Right lung (tissue), 5 donors: ENCODE data around the gene KRTAP10-1. TPM values are rescaled to one million over a fixed set of nuclear protein-coding genes. Genes with fewer than 3 reads are reported as not detected.

ENCODE experiments used
- DNase-seq, 2 donors: peaks; one replicate each; pipeline ENCODE4 v3.0.0-alpha.2; 2013
- polyA plus RNA-seq, 5 donors: library from polyadenylated mRNA; unstranded; fragments of 120-200 nt; gene quantifications; one replicate each; pipeline versions ENCODE4 v1.2.1 to v1.2.3, GENCODE V29; 2013; ENCODE audit warnings: inconsistent platforms in 1 of 5, low replicate concordance in 1 of 5; ENCODE audit not compliant: insufficient read length in 5 of 5, insufficient read depth in 1 of 5

Gene KRTAP10-1
- polyA plus RNA-seq, 5 donors: not detected

GRCh38 chr21:44529011-44529421 is 11.0 kb downstream of the KRTAP10-1 start:
- DNase-seq: no peak

GRCh38 chr21:44528634-44528995 is 11.4 kb downstream of the KRTAP10-1 start:
- no peak for DNase-seq

- DNase-seq: no peak
These were observed 11.9 kb downstream of the KRTAP10-1 start for GRCh38 chr21:44527983-44528633.

- no peak for DNase-seq
These were observed 12.6 kb downstream of the KRTAP10-1 start for GRCh38 chr21:44527156-44527982.

GRCh38 chr21:44526096-44526997 is 13.6 kb downstream of the KRTAP10-1 start:
- no peak for DNase-seq

GRCh38 chr21:44525391-44526095 is 14.5 kb downstream of the KRTAP10-1 start:
- no peak for DNase-seq

GRCh38 chr21:44524414-44525371 is 15.3 kb downstream of the KRTAP10-1 start:
- DNase-seq: no peak

- DNase-seq: no peak
These were observed 16.2 kb downstream of the KRTAP10-1 start for GRCh38 chr21:44523567-44524413.

- no peak for DNase-seq
These were observed 17.2 kb downstream of the KRTAP10-1 start for GRCh38 chr21:44522753-44523204.

GRCh38 chr21:44521928-44522752 is 17.9 kb downstream of the KRTAP10-1 start:
- no peak for DNase-seq

GRCh38 chr21:44521301-44521927 is 18.6 kb downstream of the KRTAP10-1 start:
- no peak for DNase-seq

GRCh38 chr21:44520326-44521300 is 19.4 kb downstream of the KRTAP10-1 start:
- no peak for DNase-seq

GRCh38 chr21:44519346-44520325 is 20.4 kb downstream of the KRTAP10-1 start:
- DNase-seq: no peak

- DNase-seq: no peak
These were observed 21.3 kb downstream of the KRTAP10-1 start for GRCh38 chr21:44518686-44519085.

- DNase-seq: no peak
These were observed 22.7 kb downstream of the KRTAP10-1 start for GRCh38 chr21:44517175-44517899.
